Cardiac septum (tissue), 1 donor: ENCODE measurements around the gene ANGPTL1. TPM values are rescaled to one million over a fixed set of nuclear protein-coding genes. Genes with fewer than 3 reads are reported as not detected.
"Not testable (repeated sequence)": the region's sequence is repeated elsewhere in the genome, so short reads cannot be mapped to it uniquely, and the experiment has no call there.

Source experiments
- DNase-seq: peaks from one replicate; pipeline ENCODE4 v3.0.0-alpha.2; 2020; ENCODE audit warnings: low spot score
- intact Hi-C: fragments of 100-400 bp; cut with DNase I; formaldehyde crosslinking; loops from one replicate; pipeline ENCODE4 v1.14.0; 2022
- total RNA-seq: library from RNA; stranded (reverse); fragmentation: NEBNext Ultra II Directional; extraction: Animal tissue kit (Norgen Biotek cat#: 25700); gene quantifications from one replicate; pipeline ENCODE4 v1.2.1, GENCODE V29; 2021
- donor health status: DM: no; HTN: no; CAD: no.

Gene ANGPTL1
- total RNA-seq, 1 donor from 2014 or later: 15.1 TPM

DNA sequence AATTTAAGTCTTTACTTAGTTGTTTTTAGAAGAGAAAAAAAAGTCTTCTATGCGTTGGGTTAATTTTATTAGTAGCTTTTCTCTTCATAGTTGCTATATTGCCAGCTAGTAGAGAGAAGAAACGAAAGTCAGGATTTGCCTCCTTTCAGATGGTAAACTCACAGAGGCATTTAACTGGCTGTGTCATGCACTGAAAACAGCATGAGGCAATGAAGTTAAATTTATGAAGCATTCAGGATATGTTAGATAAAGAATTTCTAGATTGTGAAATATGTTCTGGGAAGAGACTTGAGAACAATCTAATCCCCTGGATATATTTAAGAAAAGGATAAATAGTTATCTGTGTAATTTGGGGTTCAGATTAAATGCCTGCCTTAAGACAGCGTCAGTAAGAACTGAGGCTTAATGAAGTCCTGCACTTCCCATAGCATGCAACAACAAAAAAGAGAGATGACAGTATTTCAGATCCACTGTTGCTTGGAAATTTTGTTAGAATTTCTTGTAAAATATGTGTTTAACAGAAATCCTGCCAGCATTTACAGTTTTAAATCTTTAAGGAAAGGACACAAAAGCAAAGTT lies 1.7 kb downstream of the ANGPTL1 start:
- DNase-seq: no peak
- intact Hi-C loops: no loop called here

DNA sequence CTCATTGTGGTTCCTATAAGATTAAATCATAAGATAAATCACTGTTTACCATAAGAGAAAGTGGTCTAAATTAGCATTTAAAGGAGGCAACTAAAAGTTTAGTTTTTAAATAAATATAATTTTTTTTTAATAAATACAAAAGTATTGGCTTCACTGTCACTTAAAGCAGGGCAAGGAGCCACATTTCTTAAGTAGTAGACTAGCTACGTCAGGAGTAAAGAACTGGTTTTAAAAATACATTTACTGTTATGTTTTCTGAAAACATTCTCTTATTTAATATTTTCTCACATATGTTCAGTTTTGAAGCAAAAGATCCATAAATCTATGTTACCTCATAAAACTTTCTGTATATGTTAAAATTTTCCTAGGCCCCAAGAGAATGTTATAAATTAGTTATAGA lies 2.2 kb downstream of the ANGPTL1 start:
- intact Hi-C loops: no loop called here
- no peak for DNase-seq

DNA sequence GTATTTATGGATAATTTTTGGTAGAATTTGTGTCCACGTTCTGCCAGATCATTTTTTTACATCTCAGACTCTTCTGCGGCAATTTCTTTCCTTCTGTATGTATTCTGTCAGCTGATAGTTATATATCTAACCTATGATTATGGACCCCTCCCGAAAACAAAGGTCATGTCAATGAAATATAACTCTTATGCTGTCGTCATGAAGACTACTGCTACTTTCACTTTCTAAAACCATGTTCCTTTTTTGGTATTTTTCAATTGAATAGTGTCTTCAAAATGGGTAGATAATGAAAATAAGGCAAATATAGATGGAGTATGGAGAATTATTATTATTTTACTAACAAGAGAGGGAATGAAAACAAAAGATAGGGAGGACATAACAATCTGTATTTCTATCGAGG lies 3.2 kb downstream of the ANGPTL1 start:
- intact Hi-C loops: no loop called here
- DNase-seq: no peak

DNA sequence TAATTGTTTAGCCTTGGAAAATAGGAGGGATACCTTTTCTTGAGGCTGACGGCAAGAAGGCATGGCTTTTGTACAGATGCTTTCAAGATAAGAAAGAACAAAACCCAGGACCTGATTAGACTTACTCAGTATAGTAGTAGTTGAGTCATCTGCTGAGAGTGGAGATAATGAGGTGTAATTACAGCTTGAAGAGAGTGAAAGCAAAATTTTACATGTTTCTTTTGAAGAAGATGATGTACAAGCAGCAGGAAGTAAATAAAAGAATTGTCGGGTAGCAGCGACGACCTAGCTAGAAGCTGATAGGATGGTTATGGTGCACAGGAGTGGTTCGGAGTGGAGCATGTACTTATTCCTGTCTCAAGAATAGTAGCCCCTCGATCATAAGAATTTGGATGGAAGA lies 6.6 kb downstream of the ANGPTL1 start:
- intact Hi-C loops: no loop called here
- DNase-seq: no peak

DNA sequence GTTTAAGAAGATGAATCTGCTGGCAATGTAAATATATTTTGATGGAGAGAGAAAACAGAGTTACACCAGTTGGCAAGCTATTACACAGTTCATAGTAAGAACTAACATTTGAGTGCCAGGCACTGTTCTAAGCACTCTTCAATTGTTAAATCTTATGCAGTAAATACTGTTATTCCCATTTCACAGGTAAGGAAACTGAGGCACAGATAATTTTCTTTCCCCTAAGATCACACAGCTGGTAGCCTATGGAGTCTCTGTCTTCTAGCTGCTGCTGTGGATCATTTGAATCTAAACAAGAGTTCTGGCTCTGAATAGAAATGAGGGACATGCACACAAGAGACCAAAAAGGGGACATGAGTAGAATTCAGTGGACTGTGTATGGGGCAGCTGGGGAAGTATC lies 8.0 kb downstream of the ANGPTL1 start:
- no peak for DNase-seq
- intact Hi-C loops: no loop called here

DNA sequence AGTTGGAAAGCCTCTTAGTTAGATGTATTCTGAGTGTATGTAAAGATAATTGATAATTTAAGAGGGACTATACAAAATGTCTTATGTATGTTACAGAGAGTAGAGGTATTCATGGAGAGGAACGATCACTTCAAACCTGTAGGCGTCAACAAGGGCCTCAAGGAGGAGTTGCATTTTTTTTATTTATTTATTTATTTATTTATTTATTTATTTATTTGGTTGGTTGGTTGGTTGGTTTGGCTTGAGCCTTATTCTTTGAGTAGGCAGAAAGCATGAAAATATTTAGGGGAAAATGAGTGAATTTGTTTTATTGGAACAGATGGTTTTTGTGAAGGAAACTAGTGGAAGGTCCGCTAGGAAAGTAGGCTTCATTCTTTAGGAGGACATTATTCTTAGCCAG lies 8.5 kb downstream of the ANGPTL1 start:
- no peak for DNase-seq
- intact Hi-C loops: no loop called here

DNA sequence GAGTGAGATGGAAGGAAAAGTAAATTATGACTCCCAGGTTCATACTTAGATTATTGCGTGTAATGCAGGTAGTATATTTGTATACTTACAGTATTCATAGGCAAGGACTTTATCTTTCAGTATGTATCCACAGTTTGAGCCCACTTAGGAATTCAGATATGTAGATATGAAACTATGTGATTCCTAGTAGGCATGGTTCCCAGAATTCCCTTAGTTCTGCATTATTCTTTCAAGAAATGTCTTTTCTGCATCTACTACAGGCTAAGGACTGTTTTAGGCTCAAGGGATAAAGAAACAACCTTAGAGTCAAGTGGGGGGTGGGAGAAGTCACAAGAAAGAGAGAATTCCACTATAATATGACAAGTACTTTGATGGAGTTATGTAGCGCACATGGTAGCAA lies 13.8 kb downstream of the ANGPTL1 start:
- intact Hi-C loops: no loop called here
- no peak for DNase-seq

DNA sequence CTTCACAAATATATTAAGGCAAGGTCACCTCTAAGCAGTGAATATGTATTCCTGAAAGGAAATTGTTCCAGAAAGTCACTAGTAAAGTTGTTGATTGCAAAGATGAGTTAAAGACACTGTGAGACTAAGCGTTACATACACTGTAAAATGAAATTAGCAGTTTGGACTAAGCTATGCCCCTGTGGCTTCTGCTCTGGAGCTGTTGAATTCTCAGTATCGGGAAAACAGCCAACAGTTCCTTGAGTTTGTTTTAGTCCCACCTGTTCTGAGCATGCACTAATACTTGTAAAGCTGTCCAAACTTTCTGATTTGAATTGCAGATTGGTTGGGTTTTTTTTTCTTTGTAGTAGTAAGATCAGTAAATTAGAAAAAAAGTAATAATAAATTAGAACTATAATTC lies 21.0 kb downstream of the ANGPTL1 start:
- intact Hi-C loops: no loop called here
- no peak for DNase-seq

DNA sequence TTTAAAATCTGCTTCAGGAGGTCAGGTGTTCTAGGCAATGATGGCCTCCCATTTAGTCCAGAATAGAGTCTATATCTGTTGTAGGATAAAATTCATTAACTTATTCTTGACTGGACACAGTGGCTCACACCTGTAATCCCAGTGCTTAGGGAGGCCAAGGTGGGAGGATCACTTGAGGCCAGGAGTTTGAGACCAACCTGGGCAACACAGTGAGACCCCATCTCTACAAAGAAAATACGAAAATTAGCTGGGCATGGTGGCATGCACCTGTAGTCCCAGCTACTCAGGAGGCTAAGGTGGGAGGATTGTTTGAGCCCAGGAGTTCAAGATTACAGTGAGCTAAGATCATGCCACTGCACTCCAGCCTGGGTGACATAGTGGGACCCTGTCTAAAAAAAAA lies 23.0 kb downstream of the ANGPTL1 start:
- intact Hi-C loops, DNase-seq: not testable (repeated sequence)

DNA sequence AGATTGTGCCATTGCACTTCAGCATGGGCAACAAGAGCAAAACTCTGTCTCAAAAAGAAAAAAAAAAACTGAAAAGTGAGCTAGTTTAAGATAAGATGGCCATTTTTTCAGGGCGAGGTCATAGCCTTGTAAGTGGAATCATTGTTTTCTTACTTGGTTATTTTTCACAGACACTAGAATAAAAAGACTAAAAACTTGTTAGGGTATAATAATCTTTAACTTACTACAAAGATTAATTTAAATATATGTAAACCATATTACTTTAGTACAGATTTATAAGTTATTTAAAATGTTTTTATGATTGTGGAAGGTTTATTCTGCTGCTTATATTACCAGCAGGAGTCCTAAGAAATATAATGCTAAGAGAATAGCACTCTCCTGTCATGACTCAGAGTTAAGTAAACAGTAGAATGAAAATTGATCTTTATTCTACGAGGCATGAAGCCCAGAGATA lies 23.5 kb downstream of the ANGPTL1 start:
- DNase-seq: no peak
- intact Hi-C loops: no loop called here

DNA sequence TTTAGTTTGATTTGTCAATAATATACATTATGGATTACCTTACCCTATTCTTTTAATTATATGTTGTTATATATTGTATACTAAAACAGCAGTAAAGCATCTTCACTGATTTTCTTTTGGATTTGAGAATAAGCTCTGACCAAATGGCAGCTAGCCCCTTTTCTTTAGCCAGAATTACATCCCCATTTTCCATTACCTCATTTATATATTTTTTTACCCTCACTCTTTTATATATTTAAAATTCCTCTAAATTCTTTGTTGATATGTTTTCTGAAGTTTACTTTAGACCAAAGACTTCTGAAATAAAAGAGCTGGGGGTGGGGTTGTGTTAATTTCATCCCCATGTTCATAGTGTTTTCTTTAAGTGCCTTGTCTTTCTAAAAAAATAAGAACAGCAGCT lies 24.6 kb downstream of the ANGPTL1 start:
- intact Hi-C loops: no loop called here
- no peak for DNase-seq

DNA sequence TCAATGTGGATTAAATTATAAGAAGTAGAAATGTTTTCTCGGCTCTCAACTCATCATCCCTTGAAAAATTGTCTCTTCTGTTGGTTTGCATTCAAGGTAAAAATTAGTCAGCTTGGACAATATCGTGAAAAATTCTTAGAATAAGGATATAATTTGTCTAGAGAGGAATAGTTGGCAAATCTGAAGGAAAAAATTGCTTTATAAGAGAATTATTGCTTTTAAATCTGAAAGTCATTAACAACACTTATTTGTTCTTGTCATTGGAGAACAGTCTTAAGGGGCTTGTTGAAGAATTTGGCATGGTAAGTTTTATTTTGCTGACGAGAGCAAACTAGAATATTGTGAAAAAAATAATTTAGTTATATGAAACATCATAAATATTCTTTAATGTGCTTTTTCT lies 26.4 kb downstream of the ANGPTL1 start:
- DNase-seq: no peak
- intact Hi-C loops: no loop called here

DNA sequence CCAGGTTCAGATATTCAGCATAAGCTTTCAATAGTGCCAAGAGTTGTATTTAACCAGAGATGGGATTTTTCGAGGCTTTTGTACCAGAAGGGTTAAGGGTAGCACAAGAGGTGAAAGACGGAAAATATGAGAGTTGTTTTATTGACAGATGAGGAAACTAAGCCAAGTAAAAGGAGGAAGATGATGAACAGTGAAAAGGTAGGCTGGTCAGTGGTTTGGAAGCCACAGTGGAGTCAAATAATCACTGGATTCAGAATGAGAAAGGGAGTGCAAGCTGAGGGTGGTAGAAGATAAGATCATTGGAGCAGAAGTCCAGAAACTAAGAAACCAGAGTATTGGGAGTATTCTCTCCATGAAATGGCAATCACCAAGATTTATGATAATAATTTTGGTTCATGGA lies 45.7 kb downstream of the ANGPTL1 start:
- intact Hi-C loops: no loop called here
- DNase-seq: no peak

DNA sequence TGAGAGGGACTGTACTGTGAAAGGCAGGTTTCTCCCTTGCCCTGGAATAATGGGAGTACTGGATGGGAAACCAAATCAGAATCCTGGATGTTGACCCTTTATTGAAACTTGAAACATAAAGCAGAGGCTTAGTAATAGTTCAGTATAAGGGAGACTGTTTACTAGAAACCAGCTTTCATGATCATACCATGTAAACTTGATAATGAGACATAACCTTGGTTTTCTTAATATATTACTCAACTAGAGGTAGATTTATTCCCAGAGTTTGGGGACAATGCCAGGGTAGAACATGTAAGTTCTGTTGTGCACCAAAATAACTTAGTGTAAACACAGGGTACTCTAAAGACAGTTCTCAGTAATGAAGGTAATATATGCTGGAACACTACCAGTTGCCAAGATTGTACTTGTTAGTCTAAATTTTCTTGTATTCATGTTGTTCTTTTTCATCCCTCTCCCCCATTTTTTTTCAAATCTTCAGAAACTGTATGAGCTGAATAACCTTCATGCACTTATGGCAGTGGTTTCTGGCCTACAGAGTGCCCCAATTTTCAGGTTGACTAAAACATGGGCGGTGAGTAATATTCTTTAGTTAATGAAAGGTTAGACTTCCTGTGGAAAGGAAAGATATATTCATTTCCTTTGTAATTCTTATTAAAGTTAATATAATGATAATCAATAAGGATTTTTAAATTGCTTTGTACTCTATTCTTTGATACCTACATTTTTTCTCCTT lies 49.6 kb downstream of the ANGPTL1 start:
- no peak for DNase-seq
- intact Hi-C loops: no loop called here

DNA sequence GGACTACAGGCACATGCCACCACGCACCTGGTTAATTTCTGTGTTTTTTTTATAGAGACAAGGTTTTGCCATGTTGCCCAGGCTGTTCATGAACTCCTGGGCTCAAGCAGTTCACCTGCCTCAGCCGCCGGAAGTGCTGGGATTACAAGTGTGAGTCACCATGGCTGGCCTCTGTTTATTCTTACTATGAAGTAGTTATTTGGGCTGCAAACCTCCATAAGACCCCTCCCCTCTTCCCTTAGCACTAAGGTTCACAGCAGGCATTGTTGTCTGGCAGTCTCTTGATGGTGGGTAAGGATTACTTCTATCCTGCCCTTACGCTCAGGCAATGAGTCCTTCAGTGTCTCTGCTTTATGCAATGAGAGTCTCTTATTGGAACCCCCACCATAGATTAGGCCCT lies 51.8 kb downstream of the ANGPTL1 start:
- no peak for DNase-seq
- intact Hi-C loops: no loop called here

DNA sequence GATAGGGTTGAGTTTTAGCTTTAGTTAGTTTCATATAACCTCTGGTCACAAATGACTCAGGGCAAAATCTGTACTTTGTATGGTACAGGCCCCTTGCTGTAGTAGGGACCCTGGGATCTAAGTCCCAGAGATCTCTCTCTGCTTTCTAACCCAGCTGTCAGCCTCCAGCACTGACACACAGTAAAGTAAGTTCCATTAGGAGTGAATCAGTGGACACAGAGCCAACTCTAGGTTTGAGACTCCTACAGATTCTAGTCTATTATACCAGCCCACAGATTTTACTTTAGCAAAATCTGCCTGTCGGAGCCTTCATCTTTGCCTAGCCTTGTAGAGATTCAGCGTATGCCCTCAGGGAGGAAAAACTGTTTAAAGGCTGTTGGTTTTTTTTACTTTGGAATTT lies 52.5 kb downstream of the ANGPTL1 start:
- no peak for DNase-seq
- intact Hi-C loops: no loop called here

DNA sequence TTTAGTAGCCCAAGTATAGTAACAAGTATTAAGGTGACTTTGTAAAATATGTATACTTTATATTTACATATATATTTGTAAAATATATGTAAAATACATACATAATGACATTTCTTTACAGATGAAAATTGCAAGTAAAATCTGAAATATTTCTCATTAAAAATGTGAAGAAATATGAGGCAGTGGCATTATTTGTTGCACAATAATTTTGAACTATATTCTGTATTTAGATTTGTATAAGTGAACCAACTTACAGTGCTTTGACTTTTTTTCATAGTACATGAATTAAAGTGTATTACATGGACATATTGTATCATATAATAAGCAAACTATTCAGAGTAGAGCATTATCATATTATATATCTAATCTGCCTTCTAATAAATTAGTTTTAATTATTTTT lies 60.3 kb downstream of the ANGPTL1 start:
- no peak for DNase-seq
- intact Hi-C loops: no loop called here

DNA sequence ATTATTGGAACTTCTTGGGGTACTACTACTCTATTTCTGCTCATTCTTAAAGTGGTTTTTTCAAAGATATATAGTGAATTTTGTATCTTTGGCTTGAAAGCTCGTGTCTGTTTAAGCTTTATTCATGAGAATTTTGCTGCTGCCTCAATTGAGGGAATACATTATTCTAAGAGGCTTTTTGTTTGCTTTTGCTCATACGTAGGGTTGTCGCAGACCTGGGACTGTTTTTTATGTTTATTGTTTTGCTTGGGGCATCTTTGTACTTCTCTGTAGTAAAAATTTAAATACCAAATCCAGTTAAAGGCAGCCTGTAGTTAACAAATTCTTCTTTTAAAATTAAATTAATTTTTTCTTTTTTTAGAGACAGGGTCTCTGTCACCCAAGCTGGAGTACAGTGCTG lies 62.3 kb downstream of the ANGPTL1 start:
- intact Hi-C loops: no loop called here
- DNase-seq: no peak

DNA sequence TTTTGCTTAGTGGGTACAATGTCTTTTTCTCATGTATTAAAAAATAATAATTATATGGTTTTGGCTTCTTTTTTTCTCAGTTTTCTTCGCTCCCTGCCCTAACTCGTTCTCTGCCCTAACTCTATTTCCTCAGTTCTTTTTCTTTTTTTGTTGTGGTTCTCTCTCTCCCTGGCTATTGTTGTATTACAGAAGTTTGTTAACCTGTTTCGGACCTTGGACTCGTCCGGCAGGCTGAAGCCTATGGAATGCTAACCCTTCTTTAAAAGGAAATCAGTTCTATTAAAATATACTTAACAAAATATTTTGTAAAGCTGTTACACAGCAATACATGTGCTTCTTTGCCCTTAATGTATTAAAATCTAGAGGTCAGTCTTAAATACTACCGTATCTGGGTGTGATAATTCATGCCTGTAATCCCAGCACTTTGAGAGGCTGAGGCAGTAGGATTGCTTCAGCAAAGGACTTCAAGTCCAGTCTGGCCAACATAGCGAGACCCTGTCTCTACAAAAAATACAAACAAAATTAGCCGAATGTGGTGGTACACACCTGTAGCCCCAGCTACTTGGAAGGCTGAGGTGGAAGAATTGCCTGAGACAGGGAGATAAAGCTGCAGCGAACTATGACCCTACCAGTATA lies 64.1 kb downstream of the ANGPTL1 start:
- intact Hi-C loops: no loop called here
- DNase-seq: no peak

DNA sequence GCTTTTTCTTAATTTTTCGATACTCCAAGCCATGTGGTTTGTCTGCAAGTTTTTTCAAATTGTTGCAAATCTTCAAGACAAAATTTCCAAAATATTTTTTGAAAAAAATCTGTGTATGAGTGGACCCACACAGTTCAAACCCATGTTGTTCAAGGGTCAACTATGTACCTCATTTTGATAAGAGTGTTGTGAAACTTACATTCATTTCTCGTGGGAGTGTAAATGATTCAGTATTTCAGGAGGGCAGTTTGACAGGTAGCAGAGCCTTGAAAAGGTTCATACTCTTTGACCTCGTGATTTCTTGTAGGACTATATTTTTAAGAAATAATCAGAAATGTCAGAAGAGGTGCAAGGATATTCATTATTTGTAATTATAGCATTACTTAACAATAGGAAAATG lies 68.0 kb downstream of the ANGPTL1 start:
- DNase-seq: no peak
- intact Hi-C loops: no loop called here
